Measurements from ENCODE around the gene RAB11FIP3. TPM values are rescaled to one million over a fixed set of nuclear protein-coding genes. Genes with fewer than 3 reads are reported as not detected.

The RAB11FIP3 gene
- total RNA-seq, 1 experiment from 2014 or later, result 12.7 TPM

GRCh38 chr16:560701-561412 is 135.4 kb downstream of the RAB11FIP3 start:
- Histone ChIP-seq H3K4me1 (ENCODE audit: insufficient read depth, low read length) (no peaks in the 10 kb centered on the region), H3K9me2 (replicated peaks; ENCODE audit: low read length) (no peaks in the 10 kb centered on the region), H3K9me3 (ENCODE audit: low read length) (no peaks in the 10 kb centered on the region), H3K4me2 (ENCODE audit: low read length) (no peak overlapping the region), H3K27me3 (ENCODE audit: low read length) (peaks cover 13% of the 10 kb centered on the region), H4K20me1 (ENCODE audit: low read length) (no peaks in the 10 kb centered on the region), H3K4me3 (ENCODE audit: low read length) (no peak overlapping the region), H3K36me3 (ENCODE audit: low read depth, low read length) (no peaks in the 10 kb centered on the region), H3K27ac (ENCODE audit: low read length) (no peak overlapping the region), H3K79me2 (ENCODE audit: low read length) (no peaks in the 10 kb centered on the region), H2AFZ (ENCODE audit: low read length) (no peak overlapping the region), H3K9ac (ENCODE audit: low read length) (no peak overlapping the region), H3F3A (ENCODE audit: low read length, unreplicated experiment) (no peaks in the 10 kb centered on the region)
- no peak for ATAC-seq
- intact Hi-C loops (cut with micrococcal nuclease), result no loop called here
- CTCF ChIA-PET, result no interaction called here
- BruUV-seq (replicated peaks), result no TSS peak
- POLR2A ChIA-PET (ENCODE audit: unreplicated experiment), result no interaction called here
- DNase-seq, result no peak
- TF ChIP-seq EZH2 (IDR thresholded peaks at IDR 0.05; ENCODE audit: low read length, unreplicated experiment) (no peak), CTCF (conservative IDR thresholded peaks at IDR 0.05; ENCODE audit: low read depth, low read length) (no peak), EZH2phosphoT487 (IDR thresholded peaks at IDR 0.05; ENCODE audit: borderline replicate concordance, low read length) (no peak)

- Histone ChIP-seq H3K36me3 (ENCODE audit: low read depth, low read length) (no peaks in the 10 kb centered on the region), H3K9me3 (ENCODE audit: low read length) (no peaks in the 10 kb centered on the region), H3K27ac (ENCODE audit: low read length) (no peak overlapping the region), H3K27me3 (ENCODE audit: low read length) (peaks cover 13% of the 10 kb centered on the region), H3K79me2 (ENCODE audit: low read length) (no peaks in the 10 kb centered on the region), H3K4me1 (ENCODE audit: insufficient read depth, low read length) (no peaks in the 10 kb centered on the region), H4K20me1 (ENCODE audit: low read length) (no peaks in the 10 kb centered on the region), H3K4me3 (ENCODE audit: low read length) (no peak overlapping the region), H2AFZ (ENCODE audit: low read length) (no peak overlapping the region), H3K4me2 (ENCODE audit: low read length) (no peak overlapping the region), H3K9me2 (replicated peaks; ENCODE audit: low read length) (no peaks in the 10 kb centered on the region), H3K9ac (ENCODE audit: low read length) (no peak overlapping the region), H3F3A (ENCODE audit: low read length, unreplicated experiment) (no peaks in the 10 kb centered on the region)
- ATAC-seq, result no peak
- TF ChIP-seq EZH2 (IDR thresholded peaks at IDR 0.05; ENCODE audit: low read length, unreplicated experiment), result no peak
- no peak for TF ChIP-seq CTCF (conservative IDR thresholded peaks at IDR 0.05; ENCODE audit: low read depth, low read length)
- no peak for TF ChIP-seq EZH2phosphoT487 (IDR thresholded peaks at IDR 0.05; ENCODE audit: borderline replicate concordance, low read length)
- ChIA-PET CTCF (no interaction called here), POLR2A (ENCODE audit: unreplicated experiment) (no interaction called here)
- BruUV-seq (replicated peaks), result no TSS peak
- no peak for DNase-seq
- intact Hi-C loops (cut with micrococcal nuclease), result no loop called here
Observed at GRCh38 chr16:561413-561794, 136.0 kb downstream of the RAB11FIP3 start.
